Measurements from ENCODE around the gene GSK3A.

GSK3A gene

DNA sequence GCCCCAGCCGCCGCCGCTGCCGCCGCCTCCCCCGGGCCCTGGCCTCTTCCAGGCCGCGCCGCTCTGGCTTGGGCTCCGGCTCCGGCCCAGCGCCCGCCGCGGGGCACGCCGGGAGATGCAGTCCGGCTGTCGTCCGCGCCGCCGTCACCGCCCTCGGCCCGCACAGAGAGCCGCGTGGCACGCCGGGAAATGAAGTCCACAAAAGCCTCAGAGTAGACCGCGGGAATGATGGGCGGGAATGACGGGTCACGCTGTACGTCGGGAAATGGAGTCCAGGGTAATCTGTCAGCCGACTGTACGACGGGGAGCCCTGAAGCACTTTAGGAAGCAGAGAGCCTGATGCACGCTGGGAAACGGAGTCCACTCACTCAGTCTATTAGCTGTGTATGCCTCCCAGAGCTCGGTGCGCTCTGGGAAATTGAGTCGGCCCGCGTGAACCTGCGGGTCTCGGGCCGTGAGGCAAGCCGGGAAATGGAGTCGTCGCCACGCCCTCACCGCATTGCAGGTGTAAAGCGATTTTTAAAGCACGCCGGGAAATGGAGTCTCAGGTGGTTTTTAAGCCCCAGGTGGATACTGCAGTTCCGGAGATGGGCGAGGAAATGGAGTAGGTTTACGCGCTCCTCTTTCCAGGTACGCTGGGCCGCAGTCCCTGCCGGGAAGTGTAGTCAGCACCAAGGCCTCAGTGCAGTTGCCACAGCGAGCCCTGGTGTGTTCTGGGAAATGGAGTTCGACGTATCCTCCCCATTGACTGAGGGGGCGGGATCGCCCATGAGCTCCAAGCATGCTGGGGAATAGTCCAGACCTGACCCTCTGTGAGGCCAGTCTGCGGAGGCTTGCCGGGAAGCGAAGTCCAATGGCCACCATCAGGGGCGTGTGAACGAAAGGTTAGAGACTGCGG, at the start of gene GSK3A:
TSS of gene GSK3A (minus strand) at position 91 of the 898 bp plus-strand sequence. CDS start 137 bp downstream, outside the sequence.
- peak; percentile 98 for DNase-seq (ENCODE audit: low read depth)

DNA sequence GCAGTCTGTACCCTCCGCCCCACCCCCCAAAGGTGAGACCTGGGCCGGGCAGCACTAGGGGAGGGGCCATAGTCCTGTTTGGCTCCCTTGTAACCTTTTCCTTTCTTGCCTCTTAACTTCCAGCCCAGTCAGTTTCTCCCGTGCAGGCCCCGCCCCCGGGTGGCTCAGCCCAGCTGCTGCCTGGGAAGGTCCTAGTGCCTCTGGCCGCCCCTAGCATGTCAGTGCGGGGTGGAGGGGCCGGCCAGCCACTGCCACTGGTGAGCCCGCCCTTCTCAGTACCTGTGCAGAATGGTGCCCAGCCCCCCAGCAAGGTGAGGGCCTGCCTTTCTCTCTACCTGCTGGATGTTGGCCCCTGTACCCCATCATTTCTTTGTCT, 49.0 kb upstream of the GSK3A start:
- DNase-seq (ENCODE audit: low read depth), result no peak

- DNase-seq (ENCODE audit: low read depth), result peak; percentile 67
Observed at GRCh38 chr19:42290523-42291434, 48.4 kb upstream of the GSK3A start.

GRCh38 chr19:42290136-42290522, 47.7 kb upstream of the GSK3A start:
- DNase-seq (ENCODE audit: low read depth), result no peak

DNA sequence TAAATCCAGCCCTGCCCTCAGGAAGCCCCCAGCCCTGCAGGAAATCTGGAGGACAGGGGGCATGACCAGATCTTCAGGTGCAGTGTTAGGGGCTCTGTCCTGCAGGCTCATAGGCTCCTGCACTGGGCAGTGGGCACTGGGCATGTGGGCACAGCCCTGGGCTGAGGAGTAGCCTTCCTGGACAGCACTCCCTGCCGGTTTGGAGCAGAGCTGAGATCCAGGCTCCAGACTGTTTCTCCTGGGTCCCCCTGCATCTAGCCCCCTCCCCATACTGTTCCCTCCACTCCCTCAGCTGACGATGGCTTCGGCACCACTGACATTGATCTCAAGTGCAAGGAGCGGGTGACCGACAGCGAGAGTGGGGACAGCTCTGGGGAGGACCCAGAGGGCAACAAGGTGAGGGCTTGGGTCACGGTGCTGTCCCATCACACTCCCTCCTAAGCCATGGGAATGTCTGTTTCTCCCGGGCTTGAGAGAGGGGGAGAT, 47.2 kb upstream of the GSK3A start:
- DNase-seq (ENCODE audit: low read depth), result no peak

GRCh38 chr19:42288881-42289555, 46.6 kb upstream of the GSK3A start:
- DNase-seq (ENCODE audit: low read depth), result no peak

DNA sequence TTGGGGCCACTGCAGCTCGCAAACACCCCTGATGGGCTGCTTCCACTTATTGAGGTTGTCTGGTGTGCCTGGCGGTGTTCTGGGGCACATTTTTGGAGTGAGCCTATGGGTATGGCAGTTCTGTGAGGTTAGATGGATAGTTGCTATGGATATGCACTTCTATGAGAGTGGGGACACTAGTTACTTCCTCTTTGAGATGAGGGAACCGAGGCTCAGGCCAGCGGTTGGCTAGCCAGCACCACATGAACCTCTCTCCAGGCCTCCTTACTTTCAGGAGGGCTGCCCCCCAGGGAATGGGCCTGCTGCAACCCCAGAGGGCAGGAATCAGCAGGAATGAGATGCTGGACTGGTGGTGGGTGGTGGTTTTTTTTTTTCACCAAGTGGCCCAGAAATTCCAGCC, 46.0 kb upstream of the GSK3A start:
- no peak for DNase-seq (ENCODE audit: low read depth)

- DNase-seq (ENCODE audit: low read depth), result no peak
Observed at GRCh38 chr19:42287827-42288107, 45.4 kb upstream of the GSK3A start.

- DNase-seq (ENCODE audit: low read depth), result no peak
Observed at GRCh38 chr19:42287017-42287826, 44.8 kb upstream of the GSK3A start.

- no peak for DNase-seq (ENCODE audit: low read depth)
Observed at GRCh38 chr19:42286349-42287016, 44.1 kb upstream of the GSK3A start.

GRCh38 chr19:42285988-42286348, 43.6 kb upstream of the GSK3A start:
- no peak for DNase-seq (ENCODE audit: low read depth)

DNA sequence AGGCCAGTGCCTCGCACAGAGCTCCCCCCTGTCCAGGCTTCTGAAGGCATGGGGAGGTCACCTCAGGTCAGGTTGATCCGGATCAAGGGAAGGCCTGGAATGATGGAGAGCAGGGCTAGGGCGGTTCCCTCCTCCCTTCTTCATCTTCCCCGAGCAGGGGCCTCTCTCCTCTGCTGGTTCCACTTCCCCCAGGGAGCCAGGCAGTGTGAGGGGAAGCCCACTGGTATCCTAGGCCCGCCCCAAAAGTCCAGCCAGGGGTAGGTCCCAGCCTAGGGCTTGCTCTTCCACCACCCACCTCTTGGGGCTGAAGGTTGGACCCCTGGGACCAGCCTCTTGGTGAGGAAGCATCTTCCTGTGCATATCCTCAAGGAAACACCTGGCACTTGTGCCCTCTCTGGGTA, 43.1 kb upstream of the GSK3A start:
- no peak for DNase-seq (ENCODE audit: low read depth)

- DNase-seq (ENCODE audit: low read depth), result peak; percentile 19
Observed at GRCh38 chr19:42284591-42285341, 42.4 kb upstream of the GSK3A start.

DNA sequence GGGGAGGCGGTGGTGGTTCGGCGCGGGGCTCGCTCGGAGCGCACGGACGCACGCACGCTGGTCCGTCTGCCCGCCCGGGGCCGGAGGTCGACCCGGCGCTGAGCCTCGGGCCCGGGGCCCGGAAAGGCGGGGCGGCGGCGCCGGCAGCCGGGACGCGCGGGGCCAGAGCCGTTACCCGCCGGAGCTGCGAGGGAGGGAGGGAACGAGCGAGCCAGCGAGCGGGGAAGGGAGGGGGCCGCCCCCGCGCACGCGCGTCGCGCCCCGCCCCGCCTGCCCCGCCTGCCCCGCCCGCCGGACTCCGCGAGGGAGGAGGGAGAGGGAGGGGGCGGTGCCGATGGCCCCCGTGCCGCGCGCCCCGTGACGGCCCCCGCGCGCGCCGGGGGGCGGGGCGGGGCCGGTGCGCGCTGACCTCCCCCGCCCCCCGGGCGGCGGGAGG, 41.7 kb upstream of the GSK3A start:
- peak; percentile 84 for DNase-seq (ENCODE audit: low read depth)

DNA sequence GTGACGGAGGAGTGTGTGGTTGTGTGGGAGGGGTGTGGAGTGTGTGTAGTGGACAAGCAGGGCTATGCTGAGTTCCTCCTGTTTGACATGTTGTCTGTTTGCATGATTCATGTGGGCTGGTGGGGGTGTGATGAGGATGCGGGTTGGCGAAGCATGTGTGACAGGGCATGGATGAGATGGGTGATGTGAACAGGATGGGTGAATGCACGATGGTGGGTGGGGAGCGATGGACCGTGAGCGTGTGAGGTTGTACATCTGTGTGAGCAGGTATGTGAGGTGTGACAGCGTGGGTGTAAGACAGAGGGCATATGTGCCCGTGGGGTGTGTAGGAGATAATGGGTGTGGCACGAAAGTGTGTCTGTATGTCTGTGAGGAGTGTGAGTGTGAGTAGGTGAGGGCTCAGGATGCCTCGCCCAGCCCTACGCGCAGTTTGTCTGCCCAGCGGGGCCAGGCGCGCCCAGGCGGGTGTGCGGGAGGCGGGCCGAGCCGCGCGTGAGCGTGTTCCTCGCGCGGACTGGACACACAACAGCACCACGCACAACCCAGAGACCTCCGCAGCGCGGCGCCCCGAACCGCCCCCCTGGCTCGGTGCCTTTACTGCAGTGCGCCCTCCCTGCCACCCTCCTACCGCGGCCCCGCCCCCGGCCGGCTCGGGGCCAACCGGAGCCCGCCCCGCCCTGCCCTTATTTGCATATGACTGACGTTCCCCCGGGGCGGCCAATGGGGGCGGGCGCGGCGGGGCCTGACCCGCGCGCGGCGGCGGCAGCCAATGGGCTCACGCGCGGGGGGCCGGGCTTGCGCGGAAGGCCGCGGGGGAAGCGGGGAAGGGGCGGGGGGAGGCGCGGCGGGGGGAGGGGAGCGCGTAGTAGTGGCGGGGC, 41.0 kb upstream of the GSK3A start:
- peak; percentile 93 for DNase-seq (ENCODE audit: low read depth)

- DNase-seq (ENCODE audit: low read depth), result no peak
Observed at GRCh38 chr19:42282819-42283187, 40.4 kb upstream of the GSK3A start.

DNA sequence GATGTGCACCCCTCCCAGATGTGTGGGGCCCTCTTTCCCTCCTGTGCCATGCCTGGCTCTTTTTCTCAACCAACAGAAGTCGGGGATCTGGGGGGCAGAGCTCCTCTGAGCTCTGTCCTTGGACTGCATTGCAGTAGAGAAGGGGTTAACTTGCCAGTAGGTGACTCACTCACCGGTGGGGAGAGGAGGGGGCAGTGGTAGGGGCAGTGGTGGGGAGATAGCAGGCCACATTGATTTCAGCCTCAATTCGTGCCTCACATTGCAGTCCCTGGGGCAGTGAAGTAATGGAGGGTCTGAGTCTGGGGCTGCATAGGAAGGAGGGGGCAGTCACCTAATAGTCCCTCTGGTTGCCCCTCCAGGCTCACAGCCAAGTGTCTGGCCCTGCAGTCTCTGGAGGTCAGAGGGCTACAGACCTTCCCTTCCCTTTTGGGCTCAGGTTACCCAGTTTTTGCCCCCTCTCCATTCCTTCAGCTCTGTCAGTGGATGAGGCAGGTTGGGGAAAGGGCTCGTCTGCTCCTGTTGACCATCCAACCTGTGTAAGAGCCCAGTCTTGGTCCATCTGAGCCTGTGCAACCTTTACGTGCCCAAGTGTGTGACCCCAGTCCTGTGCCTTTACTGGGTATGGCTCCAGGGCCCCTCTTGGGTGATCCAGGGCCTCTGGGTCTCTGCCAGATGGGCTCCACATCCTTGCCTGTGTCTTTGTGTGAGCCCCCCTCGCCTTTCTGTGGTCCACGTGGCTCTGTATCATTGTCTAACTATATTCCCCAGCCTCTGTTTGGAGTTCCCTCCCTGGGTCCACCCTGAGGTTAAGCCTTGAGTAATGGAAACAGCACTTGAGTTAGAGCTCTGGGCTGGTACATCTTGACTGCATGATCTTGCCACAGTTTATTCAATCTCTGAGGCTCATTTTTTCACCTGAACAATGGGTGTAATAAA, 39.7 kb upstream of the GSK3A start:
- DNase-seq (ENCODE audit: low read depth), result peak; percentile 47

DNA sequence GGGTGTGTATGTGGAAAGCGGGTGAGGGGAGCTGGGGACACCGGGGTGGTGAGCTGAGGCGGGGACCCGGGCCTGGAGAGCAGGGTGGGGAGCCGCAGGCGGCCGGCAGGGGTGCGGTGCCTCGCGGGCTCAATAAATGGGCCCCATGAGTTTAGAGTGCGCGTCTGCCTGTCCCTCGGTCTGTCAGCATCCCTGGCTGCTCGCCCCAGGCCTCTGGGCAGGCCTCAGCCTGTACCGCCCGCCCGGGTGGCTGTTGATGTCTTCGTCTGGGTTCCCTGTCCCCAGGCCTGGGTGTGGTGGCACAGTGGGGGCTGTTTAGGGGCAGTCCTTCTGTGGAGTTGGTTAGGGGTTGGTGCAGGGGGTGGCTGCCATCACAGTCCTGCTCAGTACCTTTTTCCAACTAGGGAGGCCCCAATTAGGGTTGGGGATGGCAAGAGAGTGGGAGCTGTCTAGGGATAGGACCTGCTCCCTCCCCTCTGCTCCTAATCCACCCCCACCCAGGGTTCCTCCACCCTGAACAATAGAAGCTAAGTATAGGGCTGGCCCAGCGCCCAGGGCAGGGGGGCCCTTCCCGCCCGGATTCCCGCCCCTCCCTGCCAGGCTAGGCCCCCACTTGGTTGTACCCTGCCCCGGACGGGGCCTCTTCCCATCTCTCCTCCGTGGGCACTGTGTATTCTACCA, 38.9 kb upstream of the GSK3A start:
- peak; percentile 53 for DNase-seq (ENCODE audit: low read depth)
